Measurements from ENCODE around the gene SLC9A2. TPM values are rescaled to one million over a fixed set of nuclear protein-coding genes. Genes with fewer than 3 reads are reported as not detected.

The SLC9A2 gene, protein sequence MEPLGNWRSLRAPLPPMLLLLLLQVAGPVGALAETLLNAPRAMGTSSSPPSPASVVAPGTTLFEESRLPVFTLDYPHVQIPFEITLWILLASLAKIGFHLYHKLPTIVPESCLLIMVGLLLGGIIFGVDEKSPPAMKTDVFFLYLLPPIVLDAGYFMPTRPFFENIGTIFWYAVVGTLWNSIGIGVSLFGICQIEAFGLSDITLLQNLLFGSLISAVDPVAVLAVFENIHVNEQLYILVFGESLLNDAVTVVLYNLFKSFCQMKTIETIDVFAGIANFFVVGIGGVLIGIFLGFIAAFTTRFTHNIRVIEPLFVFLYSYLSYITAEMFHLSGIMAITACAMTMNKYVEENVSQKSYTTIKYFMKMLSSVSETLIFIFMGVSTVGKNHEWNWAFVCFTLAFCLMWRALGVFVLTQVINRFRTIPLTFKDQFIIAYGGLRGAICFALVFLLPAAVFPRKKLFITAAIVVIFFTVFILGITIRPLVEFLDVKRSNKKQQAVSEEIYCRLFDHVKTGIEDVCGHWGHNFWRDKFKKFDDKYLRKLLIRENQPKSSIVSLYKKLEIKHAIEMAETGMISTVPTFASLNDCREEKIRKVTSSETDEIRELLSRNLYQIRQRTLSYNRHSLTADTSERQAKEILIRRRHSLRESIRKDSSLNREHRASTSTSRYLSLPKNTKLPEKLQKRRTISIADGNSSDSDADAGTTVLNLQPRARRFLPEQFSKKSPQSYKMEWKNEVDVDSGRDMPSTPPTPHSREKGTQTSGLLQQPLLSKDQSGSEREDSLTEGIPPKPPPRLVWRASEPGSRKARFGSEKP
- under 1 TPM in 1 of 4 donors, not detected in 3; 0.12 TPM for total RNA-seq
- polyA plus RNA-seq = 0.02 TPM
- long read RNA-seq, donor 1 = 0 reads
- long read RNA-seq, donor 2 = 0 reads
- long read RNA-seq, donor 3 = 0 reads
- long read RNA-seq, donor 4 = 0 reads

DNA sequence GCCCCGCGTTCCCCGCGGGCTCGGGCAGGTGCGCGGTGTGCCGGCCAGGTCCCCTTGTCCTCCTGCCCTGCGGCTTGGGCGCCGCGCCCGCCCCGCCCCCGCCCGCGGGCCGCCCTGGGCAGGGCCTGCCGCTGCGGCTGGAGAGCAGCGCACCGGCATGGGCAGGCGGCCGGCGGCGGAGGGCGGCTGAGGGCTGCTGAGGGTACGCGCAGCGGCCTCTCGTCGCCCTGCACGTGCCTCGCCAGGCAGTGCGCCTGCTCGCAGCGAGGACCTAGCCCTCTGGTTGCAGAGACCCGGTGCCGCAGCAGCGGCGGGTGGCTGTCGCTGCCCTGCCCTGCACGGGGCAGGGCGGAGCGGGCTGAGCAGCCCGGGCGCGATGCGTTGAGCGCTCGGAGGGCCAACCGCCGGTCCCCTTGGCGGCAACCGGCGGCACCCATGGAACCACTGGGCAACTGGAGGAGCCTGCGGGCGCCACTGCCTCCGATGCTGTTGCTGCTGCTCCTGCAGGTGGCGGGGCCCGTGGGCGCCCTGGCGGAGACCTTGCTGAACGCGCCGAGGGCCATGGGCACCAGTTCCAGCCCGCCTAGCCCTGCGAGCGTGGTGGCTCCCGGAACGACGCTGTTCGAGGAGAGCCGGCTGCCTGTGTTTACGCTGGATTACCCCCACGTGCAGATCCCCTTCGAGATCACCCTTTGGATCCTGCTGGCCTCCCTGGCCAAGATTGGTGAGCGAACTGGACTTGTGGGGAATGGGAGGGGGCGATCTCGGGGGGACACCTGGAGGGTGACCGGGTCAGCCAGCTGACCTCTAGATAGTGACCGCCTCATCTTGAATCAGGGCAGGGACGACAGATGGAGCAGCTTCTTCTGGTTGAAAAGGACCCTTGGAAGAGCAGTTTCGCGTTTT lies at the start of gene SLC9A2:
Gene SLC9A2, plus strand, starts transcription at position 140 of the 906 bp plus-strand sequence. Its CDS starts 296 bp downstream, at position 436.
- H3K4me3 ChIP-seq (ENCODE audit: low read length) = peak within 1 kb of the TSS; percentile 46
- ATAC-seq (peak; percentile 61 to 69), DNase-seq (peak in 2 of 3 donors; percentile 32 to 48)
- H3K9me3 ChIP-seq (ENCODE audit: control insufficient read depth, low read length) = no peaks in the 10 kb centered on the region
- peaks cover 8% of the 10 kb centered on the region for H3K27me3 ChIP-seq (ENCODE audit: control insufficient read depth, insufficient read depth)
- WGBS = 3% methylated on average over 85 of the region's 85 CpGs
- H3K27ac ChIP-seq (ENCODE audit: low read length) = no peak within 1 kb of the TSS
- no peaks in the 10 kb centered on the region for H3K4me1 ChIP-seq (ENCODE audit: control insufficient read depth, insufficient read depth, low read length)
- intact Hi-C loops (cut with DNase I) = no loop called here

DNA sequence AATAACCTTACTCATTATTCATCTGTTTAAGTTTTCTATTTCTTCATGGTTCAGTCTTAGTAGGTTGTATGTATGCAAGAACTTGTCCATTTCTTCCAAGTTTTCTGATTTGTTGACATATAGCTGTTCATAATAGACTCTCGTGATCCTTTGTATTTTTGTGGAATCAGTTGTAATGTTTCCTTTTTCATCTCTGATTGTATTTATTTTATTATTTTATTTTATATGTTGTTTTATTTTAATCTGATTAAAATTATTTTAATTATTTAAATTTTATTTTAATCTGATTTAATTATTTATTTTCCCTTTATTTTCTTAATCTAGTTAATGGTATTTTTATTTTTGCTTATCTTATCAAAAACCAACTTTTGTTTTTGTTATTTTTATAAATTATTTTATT lies 43.5 kb upstream of the SLC9A2 start:
- DNase-seq = no peak
- Histone ChIP-seq H3K27me3 (ENCODE audit: control insufficient read depth, insufficient read depth) (no peaks in the 10 kb centered on the region), H3K27ac (ENCODE audit: low read length) (no peak overlapping the region), H3K4me1 (ENCODE audit: control insufficient read depth, insufficient read depth, low read length) (no peaks in the 10 kb centered on the region), H3K4me3 (ENCODE audit: low read length) (no peak overlapping the region), H3K9me3 (ENCODE audit: control insufficient read depth, low read length) (no peaks in the 10 kb centered on the region)
- intact Hi-C loops (cut with DNase I) = no loop called here
- no peak for ATAC-seq
- 83% methylated on average over 1 of the region's 1 CpG for WGBS

DNA sequence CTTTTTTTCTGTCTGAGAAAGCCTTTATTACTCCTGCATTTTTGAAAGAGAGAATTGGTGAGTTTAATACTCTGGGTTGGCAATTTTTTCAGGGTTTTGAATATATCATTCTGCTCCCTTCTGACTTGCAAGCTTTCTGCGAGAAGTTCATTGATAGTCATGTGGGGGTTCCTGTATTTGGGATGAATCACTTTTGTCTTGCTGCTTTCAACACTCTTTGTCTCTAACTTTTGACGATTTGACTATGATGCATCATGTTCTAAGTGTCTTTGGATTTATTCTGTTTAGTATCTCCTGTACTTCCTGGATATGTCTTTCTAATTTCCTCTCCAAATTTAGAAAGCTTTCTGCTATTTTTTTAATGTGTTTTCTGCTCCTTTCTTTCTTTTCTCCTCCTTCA lies 41.0 kb upstream of the SLC9A2 start:
- Histone ChIP-seq H3K4me1 (ENCODE audit: control insufficient read depth, insufficient read depth, low read length) (no peaks in the 10 kb centered on the region), H3K27me3 (ENCODE audit: control insufficient read depth, insufficient read depth) (no peaks in the 10 kb centered on the region), H3K4me3 (ENCODE audit: low read length) (no peak overlapping the region), H3K27ac (ENCODE audit: low read length) (no peak overlapping the region), H3K9me3 (ENCODE audit: control insufficient read depth, low read length) (no peaks in the 10 kb centered on the region)
- intact Hi-C loops (cut with DNase I) = no loop called here
- WGBS = 71% methylated on average over 2 of the region's 2 CpGs
- ATAC-seq (no peak), DNase-seq (no peak)

DNA sequence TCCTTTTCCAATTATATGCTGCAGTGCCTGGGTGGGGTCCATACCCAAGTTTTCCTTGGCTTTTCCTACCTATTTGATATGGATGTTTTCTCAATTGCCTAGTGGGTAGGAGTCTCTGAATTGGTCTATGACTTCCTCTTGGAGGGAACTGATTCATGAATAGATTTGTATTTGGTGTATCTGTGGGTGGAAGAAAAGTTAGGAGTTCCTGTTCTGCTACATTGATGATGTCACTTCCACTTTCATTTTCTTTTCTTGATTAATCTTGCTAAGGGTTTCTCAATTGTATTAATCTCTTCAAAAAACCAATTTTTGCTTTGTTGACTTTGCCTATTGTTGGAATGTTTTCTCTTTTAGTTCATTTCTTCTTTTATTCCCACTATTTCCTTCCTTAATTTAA lies 37.4 kb upstream of the SLC9A2 start:
- no peak overlapping the region for H3K4me3 ChIP-seq (ENCODE audit: low read length)
- ATAC-seq = no peak
- intact Hi-C loops (cut with DNase I) = no loop called here
- H3K27ac ChIP-seq (ENCODE audit: low read length) = no peak overlapping the region
- no peaks in the 10 kb centered on the region for H3K4me1 ChIP-seq (ENCODE audit: control insufficient read depth, insufficient read depth, low read length)
- H3K9me3 ChIP-seq (ENCODE audit: control insufficient read depth, low read length) = no peaks in the 10 kb centered on the region
- H3K27me3 ChIP-seq (ENCODE audit: control insufficient read depth, insufficient read depth) = no peaks in the 10 kb centered on the region
- no peak for DNase-seq

DNA sequence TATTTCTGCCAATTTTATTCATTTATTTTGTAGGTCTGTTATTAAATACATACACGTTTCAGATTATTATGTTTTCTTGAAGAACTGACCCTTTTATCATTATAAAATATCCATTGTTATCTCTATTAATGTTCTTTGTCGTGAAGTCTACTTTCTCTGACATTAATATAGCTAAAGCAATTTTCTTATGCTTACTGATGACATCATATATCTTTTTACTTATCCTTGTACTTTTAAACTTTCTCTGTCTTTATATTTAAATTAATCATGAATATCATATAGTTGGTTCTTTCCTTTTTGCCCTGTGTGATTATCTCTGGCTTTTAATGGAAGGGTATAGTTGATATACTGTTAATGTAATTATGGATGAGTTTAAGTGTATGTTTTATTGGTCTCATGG lies 36.5 kb upstream of the SLC9A2 start:
- Histone ChIP-seq H3K9me3 (ENCODE audit: control insufficient read depth, low read length) (no peaks in the 10 kb centered on the region), H3K4me1 (ENCODE audit: control insufficient read depth, insufficient read depth, low read length) (no peaks in the 10 kb centered on the region), H3K27ac (ENCODE audit: low read length) (no peak overlapping the region), H3K4me3 (ENCODE audit: low read length) (no peak overlapping the region), H3K27me3 (ENCODE audit: control insufficient read depth, insufficient read depth) (no peaks in the 10 kb centered on the region)
- no peak for ATAC-seq
- DNase-seq = no peak
- 60% methylated on average over 2 of the region's 2 CpGs for WGBS
- intact Hi-C loops (cut with DNase I) = no loop called here

DNA sequence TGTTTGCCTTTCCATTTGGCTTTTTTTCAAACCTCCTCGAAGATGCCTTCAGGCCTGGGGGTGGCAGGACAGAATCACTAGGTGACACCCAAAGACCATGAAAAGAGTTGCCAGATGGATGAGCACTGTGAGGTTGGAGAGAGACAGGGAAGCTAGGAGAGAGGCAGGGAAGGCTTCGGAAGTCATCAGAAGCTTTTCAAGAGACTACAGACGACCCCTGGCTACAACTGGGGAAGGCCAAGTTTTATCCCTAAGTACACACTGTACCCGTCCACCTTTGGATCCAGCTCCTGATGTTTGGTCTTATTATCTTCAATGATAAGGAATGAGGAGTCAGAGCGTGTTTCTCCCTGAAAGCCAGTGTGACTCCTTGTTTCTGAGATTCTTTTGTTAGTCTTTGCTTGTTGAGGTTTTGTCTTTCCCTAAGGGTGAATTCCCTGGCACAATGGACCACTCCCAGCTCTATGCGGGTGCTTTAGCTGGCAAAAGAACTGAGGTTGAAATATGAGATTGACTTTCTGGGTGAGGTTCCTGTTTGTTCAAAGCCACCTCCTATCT lies 33.4 kb upstream of the SLC9A2 start:
- Histone ChIP-seq H3K27ac (ENCODE audit: low read length) (no peak overlapping the region), H3K9me3 (ENCODE audit: control insufficient read depth, low read length) (no peaks in the 10 kb centered on the region), H3K4me1 (ENCODE audit: control insufficient read depth, insufficient read depth, low read length) (no peaks in the 10 kb centered on the region), H3K4me3 (ENCODE audit: low read length) (no peak overlapping the region), H3K27me3 (ENCODE audit: control insufficient read depth, insufficient read depth) (no peaks in the 10 kb centered on the region)
- WGBS = 54% methylated on average over 6 of the region's 6 CpGs
- intact Hi-C loops (cut with DNase I) = no loop called here
- ATAC-seq (no peak), DNase-seq (no peak)

DNA sequence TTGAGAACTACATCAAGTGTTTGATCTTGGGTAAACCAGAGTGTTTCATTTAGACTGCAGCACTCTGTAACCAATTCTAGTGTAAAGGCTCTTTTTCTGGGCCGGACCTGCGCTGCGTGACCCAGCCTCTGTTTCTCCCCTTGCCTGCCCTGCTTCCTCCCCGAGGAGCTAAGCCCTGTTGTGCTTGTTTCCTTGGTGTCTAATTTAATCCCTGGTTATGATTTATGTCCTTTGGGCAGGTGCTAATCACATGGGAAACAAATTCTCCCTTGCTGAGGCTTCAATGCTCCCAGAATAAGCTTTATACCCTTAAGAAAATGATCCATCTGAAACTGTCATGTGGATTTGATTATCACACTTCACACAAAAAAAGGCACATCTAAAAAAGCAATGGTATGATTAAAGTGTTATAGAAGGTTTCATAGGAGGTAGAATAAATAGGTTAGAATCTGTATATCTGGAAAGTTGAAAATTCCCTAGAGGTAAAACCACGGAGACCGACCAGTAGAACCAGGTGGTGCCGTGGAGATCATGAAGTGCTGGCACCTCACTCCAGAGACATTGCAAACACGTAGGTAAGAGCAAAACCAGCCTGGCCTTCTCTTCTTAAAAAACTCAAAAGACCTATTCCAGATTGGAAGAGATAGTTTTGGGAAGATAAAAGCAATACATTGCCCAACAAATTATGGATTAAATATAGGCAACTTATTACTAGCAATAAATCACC lies 31.0 kb upstream of the SLC9A2 start:
- 79% methylated on average over 8 of the region's 8 CpGs for WGBS
- intact Hi-C loops (cut with DNase I) = no loop called here

DNA sequence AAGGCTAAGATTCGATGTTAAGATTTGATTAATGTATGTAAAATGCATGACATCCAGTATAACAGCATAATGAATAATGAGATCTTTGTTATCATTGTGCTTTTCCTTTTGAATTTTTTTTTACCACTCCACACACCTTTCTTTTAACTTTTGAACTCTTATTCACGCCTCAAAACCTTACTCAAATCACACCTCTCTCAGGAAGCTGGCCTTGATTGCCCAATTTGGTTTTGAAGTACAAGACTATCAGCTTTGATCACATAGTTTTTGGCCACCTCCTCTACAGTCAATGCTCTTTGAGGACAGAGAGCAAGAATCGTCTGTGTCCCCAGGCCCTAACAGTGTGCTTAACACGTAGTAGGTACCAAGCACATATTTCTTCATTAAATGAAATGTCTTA lies 29.9 kb upstream of the SLC9A2 start:
- ATAC-seq (no peak), DNase-seq (no peak)
- no peak overlapping the region for H3K27ac ChIP-seq (ENCODE audit: low read length)
- H3K4me3 ChIP-seq (ENCODE audit: low read length) = no peak overlapping the region
- no peaks in the 10 kb centered on the region for H3K4me1 ChIP-seq (ENCODE audit: control insufficient read depth, insufficient read depth, low read length)
- WGBS = 66% methylated on average over 4 of the region's 4 CpGs
- no peaks in the 10 kb centered on the region for H3K27me3 ChIP-seq (ENCODE audit: control insufficient read depth, insufficient read depth)
- H3K9me3 ChIP-seq (ENCODE audit: control insufficient read depth, low read length) = no peaks in the 10 kb centered on the region
- intact Hi-C loops (cut with DNase I) = no loop called here

More for the DNA sequence above, 31.0 kb upstream of the SLC9A2 start:
- Histone ChIP-seq H3K4me1 (ENCODE audit: control insufficient read depth, insufficient read depth, low read length) (no peaks in the 10 kb centered on the region), H3K27ac (ENCODE audit: low read length) (no peak overlapping the region), H3K4me3 (ENCODE audit: low read length) (no peak overlapping the region), H3K27me3 (ENCODE audit: control insufficient read depth, insufficient read depth) (no peaks in the 10 kb centered on the region), H3K9me3 (ENCODE audit: control insufficient read depth, low read length) (no peaks in the 10 kb centered on the region)
- no peak for ATAC-seq
- DNase-seq = no peak

DNA sequence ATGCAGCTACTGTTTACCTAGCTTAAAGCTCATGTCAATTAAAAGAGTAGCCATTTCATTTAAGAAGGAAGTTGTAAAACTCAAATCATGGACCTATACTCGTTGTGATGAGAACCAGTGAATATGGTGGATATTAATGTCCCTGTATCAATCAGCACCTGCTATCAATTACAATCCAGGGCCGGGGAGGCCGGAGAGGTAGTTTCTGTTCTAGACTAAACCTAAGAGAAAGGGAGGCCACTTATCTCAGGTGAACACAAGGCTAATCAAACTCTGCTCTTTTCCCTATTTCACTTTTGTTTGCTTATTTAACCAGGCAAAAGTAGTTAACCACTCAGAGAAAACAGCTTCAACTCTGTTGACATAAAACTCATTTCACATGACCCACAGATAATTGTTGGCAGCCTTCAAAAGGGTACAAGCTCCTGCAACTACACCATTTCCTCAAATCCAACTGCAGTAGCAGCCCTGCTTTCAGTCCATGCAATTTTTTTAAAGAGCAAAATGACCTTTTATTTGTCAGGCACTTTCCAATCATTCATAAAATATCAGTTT lies 27.8 kb upstream of the SLC9A2 start:
- 70% methylated on average over 3 of the region's 3 CpGs for WGBS

DNA sequence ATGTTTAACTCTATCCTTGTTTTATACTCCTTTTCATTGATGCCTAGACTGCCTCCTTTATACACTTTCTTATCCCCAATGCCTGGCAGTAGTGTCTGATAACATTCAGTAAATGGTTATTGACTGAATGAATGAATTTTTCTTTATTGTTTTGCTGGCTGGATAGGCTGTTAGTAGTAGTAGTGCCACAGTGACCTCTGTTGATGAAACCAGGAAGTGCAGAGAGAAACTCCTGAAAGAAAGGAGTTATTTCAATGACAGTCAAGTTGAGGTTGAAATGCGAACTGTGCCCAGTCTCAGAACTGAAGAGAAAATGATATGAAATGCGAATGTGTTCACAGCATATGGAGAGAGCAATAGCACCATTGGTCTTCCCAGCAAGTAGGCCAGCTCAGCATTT lies 26.8 kb upstream of the SLC9A2 start:
- intact Hi-C loops (cut with DNase I) = no loop called here
- DNase-seq (no peak), ATAC-seq (no peak)
- Histone ChIP-seq H3K4me1 (ENCODE audit: control insufficient read depth, insufficient read depth, low read length) (no peaks in the 10 kb centered on the region), H3K27me3 (ENCODE audit: control insufficient read depth, insufficient read depth) (no peaks in the 10 kb centered on the region), H3K9me3 (ENCODE audit: control insufficient read depth, low read length) (no peaks in the 10 kb centered on the region), H3K27ac (ENCODE audit: low read length) (no peak overlapping the region), H3K4me3 (ENCODE audit: low read length) (no peak overlapping the region)
- 80% methylated on average over 2 of the region's 2 CpGs for WGBS

More for the DNA sequence above, 27.8 kb upstream of the SLC9A2 start:
- Histone ChIP-seq H3K27me3 (ENCODE audit: control insufficient read depth, insufficient read depth) (no peaks in the 10 kb centered on the region), H3K9me3 (ENCODE audit: control insufficient read depth, low read length) (no peaks in the 10 kb centered on the region), H3K27ac (ENCODE audit: low read length) (no peak overlapping the region), H3K4me3 (ENCODE audit: low read length) (no peak overlapping the region), H3K4me1 (ENCODE audit: control insufficient read depth, insufficient read depth, low read length) (no peaks in the 10 kb centered on the region)
- DNase-seq (no peak), ATAC-seq (no peak)
- intact Hi-C loops (cut with DNase I) = no loop called here

Data from right cardiac atrium (tissue), 5 donors.